ENCODE measurements around the gene FBXO44.

Gene FBXO44

DNA sequence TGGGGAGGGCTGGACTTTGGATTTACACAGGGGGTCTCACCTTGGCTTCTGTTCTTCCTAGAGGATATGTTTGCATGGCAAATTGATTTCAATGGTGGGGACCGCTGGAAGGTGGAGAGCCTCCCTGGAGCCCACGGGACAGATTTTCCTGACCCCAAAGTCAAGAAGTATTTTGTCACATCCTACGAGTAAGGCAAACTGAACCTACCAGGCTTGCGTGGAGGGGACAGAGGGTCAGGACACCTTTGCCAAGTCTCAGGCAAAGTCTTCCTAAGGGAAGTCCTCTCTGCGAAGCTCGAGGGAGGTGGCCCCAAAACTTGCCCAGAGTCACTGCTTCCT, 16.5 kb downstream of the FBXO44 start:
- H3K27ac ChIP-seq (ENCODE audit: extremely low read depth, low read depth, low read length): no peak overlapping the region
- H3K36me3 ChIP-seq (ENCODE audit: control insufficient read depth in 2 of 2, insufficient read depth in 1 of 2, low read length in 2 of 2): peaks cover 0 to 71% of the 10 kb centered on the region in 2 experiments; a peak in 2 of 3 replicates
- POLR2A ChIA-PET: interaction anchor here (0.5 kb wide), 1 partner anchor 44 kb away, joined by 5 read pairs; no protein-coding TSS in a partner anchor

More for the DNA sequence above, 16.5 kb downstream of the FBXO44 start:
- Histone ChIP-seq H3K4me3 (ENCODE audit: low read depth, low read length) (no peak overlapping the region), H3K4me1 (ENCODE audit: control insufficient read depth, insufficient read depth, low read length) (no peaks in the 10 kb centered on the region), H3K9me3 (ENCODE audit: control insufficient read depth, insufficient read depth, low read depth, low read length) (no peaks in the 10 kb centered on the region)
- CTCF ChIA-PET: interaction anchor here (0.7 kb wide), 1 partner anchor 11 kb away, joined by 4 read pairs; no protein-coding TSS in a partner anchor
- TF ChIP-seq, protein P1, sequence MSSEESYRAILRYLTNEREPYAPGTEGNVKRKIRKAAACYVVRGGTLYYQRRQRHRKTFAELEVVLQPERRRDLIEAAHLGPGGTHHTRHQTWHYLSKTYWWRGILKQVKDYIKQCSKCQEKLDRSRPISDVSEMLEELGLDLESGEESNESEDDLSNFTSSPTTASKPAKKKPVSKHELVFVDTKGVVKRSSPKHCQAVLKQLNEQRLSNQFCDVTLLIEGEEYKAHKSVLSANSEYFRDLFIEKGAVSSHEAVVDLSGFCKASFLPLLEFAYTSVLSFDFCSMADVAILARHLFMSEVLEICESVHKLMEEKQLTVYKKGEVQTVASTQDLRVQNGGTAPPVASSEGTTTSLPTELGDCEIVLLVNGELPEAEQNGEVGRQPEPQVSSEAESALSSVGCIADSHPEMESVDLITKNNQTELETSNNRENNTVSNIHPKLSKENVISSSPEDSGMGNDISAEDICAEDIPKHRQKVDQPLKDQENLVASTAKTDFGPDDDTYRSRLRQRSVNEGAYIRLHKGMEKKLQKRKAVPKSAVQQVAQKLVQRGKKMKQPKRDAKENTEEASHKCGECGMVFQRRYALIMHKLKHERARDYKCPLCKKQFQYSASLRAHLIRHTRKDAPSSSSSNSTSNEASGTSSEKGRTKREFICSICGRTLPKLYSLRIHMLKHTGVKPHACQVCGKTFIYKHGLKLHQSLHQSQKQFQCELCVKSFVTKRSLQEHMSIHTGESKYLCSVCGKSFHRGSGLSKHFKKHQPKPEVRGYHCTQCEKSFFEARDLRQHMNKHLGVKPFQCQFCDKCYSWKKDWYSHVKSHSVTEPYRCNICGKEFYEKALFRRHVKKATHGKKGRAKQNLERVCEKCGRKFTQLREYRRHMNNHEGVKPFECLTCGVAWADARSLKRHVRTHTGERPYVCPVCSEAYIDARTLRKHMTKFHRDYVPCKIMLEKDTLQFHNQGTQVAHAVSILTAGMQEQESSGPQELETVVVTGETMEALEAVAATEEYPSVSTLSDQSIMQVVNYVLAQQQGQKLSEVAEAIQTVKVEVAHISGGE (tag by site-specific recombination; conservative IDR thresholded peaks at IDR 0.05; ENCODE audit: low read depth): no peak
- no peak for TF ChIP-seq ZNF426 (tag by site-specific recombination; IDR thresholded peaks at IDR 0.05)
- TF ChIP-seq MEIS1 (CRISPR knock-in tag; IDR thresholded peaks at IDR 0.05; ENCODE audit: borderline replicate concordance): no peak
- TF ChIP-seq, protein P2, sequence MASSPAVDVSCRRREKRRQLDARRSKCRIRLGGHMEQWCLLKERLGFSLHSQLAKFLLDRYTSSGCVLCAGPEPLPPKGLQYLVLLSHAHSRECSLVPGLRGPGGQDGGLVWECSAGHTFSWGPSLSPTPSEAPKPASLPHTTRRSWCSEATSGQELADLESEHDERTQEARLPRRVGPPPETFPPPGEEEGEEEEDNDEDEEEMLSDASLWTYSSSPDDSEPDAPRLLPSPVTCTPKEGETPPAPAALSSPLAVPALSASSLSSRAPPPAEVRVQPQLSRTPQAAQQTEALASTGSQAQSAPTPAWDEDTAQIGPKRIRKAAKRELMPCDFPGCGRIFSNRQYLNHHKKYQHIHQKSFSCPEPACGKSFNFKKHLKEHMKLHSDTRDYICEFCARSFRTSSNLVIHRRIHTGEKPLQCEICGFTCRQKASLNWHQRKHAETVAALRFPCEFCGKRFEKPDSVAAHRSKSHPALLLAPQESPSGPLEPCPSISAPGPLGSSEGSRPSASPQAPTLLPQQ (tag by site-specific recombination; IDR thresholded peaks at IDR 0.05): no peak
- TF ChIP-seq SP7 (tag by site-specific recombination; IDR thresholded peaks at IDR 0.05): no peak
- TF ChIP-seq GLIS2 (tag by site-specific recombination; IDR thresholded peaks at IDR 0.05): no peak
- TF ChIP-seq, protein P3, sequence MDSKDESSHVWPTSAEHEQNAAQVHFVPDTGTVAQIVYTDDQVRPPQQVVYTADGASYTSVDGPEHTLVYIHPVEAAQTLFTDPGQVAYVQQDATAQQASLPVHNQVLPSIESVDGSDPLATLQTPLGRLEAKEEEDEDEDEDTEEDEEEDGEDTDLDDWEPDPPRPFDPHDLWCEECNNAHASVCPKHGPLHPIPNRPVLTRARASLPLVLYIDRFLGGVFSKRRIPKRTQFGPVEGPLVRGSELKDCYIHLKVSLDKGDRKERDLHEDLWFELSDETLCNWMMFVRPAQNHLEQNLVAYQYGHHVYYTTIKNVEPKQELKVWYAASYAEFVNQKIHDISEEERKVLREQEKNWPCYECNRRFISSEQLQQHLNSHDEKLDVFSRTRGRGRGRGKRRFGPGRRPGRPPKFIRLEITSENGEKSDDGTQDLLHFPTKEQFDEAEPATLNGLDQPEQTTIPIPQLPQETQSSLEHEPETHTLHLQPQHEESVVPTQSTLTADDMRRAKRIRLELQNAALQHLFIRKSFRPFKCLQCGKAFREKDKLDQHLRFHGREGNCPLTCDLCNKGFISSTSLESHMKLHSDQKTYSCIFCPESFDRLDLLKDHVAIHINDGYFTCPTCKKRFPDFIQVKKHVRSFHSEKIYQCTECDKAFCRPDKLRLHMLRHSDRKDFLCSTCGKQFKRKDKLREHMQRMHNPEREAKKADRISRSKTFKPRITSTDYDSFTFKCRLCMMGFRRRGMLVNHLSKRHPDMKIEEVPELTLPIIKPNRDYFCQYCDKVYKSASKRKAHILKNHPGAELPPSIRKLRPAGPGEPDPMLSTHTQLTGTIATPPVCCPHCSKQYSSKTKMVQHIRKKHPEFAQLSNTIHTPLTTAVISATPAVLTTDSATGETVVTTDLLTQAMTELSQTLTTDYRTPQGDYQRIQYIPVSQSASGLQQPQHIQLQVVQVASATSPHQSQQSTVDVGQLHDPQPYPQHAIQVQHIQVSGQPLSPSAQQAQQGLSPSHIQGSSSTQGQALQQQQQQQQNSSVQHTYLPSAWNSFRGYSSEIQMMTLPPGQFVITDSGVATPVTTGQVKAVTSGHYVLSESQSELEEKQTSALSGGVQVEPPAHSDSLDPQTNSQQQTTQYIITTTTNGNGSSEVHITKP (tag by site-specific recombination; IDR thresholded peaks at IDR 0.05): no peak
- TF ChIP-seq, protein P4, sequence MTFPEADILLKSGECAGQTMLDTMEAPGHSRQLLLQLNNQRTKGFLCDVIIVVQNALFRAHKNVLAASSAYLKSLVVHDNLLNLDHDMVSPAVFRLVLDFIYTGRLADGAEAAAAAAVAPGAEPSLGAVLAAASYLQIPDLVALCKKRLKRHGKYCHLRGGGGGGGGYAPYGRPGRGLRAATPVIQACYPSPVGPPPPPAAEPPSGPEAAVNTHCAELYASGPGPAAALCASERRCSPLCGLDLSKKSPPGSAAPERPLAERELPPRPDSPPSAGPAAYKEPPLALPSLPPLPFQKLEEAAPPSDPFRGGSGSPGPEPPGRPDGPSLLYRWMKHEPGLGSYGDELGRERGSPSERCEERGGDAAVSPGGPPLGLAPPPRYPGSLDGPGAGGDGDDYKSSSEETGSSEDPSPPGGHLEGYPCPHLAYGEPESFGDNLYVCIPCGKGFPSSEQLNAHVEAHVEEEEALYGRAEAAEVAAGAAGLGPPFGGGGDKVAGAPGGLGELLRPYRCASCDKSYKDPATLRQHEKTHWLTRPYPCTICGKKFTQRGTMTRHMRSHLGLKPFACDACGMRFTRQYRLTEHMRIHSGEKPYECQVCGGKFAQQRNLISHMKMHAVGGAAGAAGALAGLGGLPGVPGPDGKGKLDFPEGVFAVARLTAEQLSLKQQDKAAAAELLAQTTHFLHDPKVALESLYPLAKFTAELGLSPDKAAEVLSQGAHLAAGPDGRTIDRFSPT (tag by site-specific recombination; IDR thresholded peaks at IDR 0.05): no peak
- TF ChIP-seq ZFP37 (tag by site-specific recombination; IDR thresholded peaks at IDR 0.05): no peak
- TF ChIP-seq ZNF211 (tag by site-specific recombination; IDR thresholded peaks at IDR 0.05; ENCODE audit: low read depth): no peak
- no peak for TF ChIP-seq ZSCAN30 (tag by site-specific recombination; IDR thresholded peaks at IDR 0.05)
